GM10847 (cell line): Measurements from ENCODE around the gene KRTAP4-9.
"Not testable (repeated sequence)": the region's sequence is repeated elsewhere in the genome, so short reads cannot be mapped to it uniquely, and the experiment has no call there.

ENCODE experiments used
- POLR2A ChIP-seq: IDR thresholded peaks from 2 replicates; pipeline ENCODE4 v1.6.1; 2011; ENCODE audit not compliant: insufficient read length; ENCODE audit errors: extremely low read depth

The KRTAP4-9 gene

GRCh38 chr17:41105347-41105746 is at the start of gene KRTAP4-9:
Gene KRTAP4-9 (plus strand): TSS chr17:41105389. CDS start chr17:41105389, 0 bp downstream.
- TF ChIP-seq POLR2A = not testable (repeated sequence)

GRCh38 chr17:41057547-41057946 is 47.6 kb upstream of the KRTAP4-9 start:
- TF ChIP-seq POLR2A = no peak

GRCh38 chr17:41058741-41059140 is 46.4 kb upstream of the KRTAP4-9 start:
- no peak for TF ChIP-seq POLR2A

GRCh38 chr17:41060052-41060604 is 45.1 kb upstream of the KRTAP4-9 start, which contains the start of gene KRTAP2-3:
Gene KRTAP2-3 (minus strand): TSS chr17:41060114. CDS start chr17:41060050, 64 bp downstream.
- no peak for TF ChIP-seq POLR2A

- TF ChIP-seq POLR2A = no peak
These were observed 43.2 kb upstream of the KRTAP4-9 start for GRCh38 chr17:41061964-41062363.

GRCh38 chr17:41063449-41063848 is 41.7 kb upstream of the KRTAP4-9 start:
- TF ChIP-seq POLR2A = no peak

- no peak for TF ChIP-seq POLR2A
These were observed 40.9 kb upstream of the KRTAP4-9 start for GRCh38 chr17:41064301-41064700.

- TF ChIP-seq POLR2A = no peak
These were observed 39.2 kb upstream of the KRTAP4-9 start, which contains the start of gene KRTAP2-4 for GRCh38 chr17:41065829-41066624. Gene KRTAP2-4 (minus strand): TSS chr17:41065879. CDS start chr17:41065845, 34 bp downstream.

- TF ChIP-seq POLR2A = no peak
These were observed 37.9 kb upstream of the KRTAP4-9 start for GRCh38 chr17:41067281-41067680.

GRCh38 chr17:41069031-41069430 is 36.2 kb upstream of the KRTAP4-9 start:
- TF ChIP-seq POLR2A = no peak

GRCh38 chr17:41071606-41072360 is 33.4 kb upstream of the KRTAP4-9 start:
- no peak for TF ChIP-seq POLR2A

GRCh38 chr17:41073676-41074075 is 31.5 kb upstream of the KRTAP4-9 start:
- no peak for TF ChIP-seq POLR2A

GRCh38 chr17:41076788-41077187 is 28.4 kb upstream of the KRTAP4-9 start:
- no peak for TF ChIP-seq POLR2A

GRCh38 chr17:41082626-41083025 is 22.6 kb upstream of the KRTAP4-9 start:
- TF ChIP-seq POLR2A = no peak

- not testable (repeated sequence) for TF ChIP-seq POLR2A
These were observed 20.9 kb upstream of the KRTAP4-9 start, which contains the start of gene KRTAP4-7 for GRCh38 chr17:41084100-41084856. Gene KRTAP4-7 (plus strand): TSS chr17:41084150. CDS start chr17:41084207, 57 bp downstream.
